ENCODE data around the gene EPHA4.

DNA sequence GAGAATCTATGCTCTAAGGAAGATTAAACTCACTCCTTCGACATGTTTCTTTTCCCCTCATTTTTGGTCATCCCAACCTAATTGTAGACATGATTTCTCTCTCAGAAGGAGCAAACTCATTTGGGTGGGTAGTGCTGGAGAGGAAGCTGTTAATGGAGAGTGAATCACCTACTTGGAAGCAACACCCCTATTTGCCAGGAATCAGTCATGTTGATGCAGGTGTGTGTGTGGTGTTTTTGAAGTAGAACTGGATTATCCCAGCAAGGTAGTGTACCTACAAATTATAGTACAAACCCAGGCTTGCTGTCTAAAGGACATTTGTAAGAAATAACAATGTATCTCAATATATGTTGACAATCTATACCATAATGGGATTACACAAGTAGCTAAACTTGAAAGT is 186.4 kb downstream of the EPHA4 start:
- TF ChIP-seq, protein P1, sequence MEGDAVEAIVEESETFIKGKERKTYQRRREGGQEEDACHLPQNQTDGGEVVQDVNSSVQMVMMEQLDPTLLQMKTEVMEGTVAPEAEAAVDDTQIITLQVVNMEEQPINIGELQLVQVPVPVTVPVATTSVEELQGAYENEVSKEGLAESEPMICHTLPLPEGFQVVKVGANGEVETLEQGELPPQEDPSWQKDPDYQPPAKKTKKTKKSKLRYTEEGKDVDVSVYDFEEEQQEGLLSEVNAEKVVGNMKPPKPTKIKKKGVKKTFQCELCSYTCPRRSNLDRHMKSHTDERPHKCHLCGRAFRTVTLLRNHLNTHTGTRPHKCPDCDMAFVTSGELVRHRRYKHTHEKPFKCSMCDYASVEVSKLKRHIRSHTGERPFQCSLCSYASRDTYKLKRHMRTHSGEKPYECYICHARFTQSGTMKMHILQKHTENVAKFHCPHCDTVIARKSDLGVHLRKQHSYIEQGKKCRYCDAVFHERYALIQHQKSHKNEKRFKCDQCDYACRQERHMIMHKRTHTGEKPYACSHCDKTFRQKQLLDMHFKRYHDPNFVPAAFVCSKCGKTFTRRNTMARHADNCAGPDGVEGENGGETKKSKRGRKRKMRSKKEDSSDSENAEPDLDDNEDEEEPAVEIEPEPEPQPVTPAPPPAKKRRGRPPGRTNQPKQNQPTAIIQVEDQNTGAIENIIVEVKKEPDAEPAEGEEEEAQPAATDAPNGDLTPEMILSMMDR (IDR thresholded peaks at IDR 0.05), result no peak
- TF ChIP-seq POLR2A (IDR thresholded peaks at IDR 0.05), result no peak
